ENCODE measurements around the gene SLC11A2. TPM values are rescaled to one million over a fixed set of nuclear protein-coding genes. Genes with fewer than 3 reads are reported as not detected.

The SLC11A2 gene
- total and polyA plus RNA-seq, 2 experiments from 2014 or later = 19.4 to 48.9 TPM

DNA sequence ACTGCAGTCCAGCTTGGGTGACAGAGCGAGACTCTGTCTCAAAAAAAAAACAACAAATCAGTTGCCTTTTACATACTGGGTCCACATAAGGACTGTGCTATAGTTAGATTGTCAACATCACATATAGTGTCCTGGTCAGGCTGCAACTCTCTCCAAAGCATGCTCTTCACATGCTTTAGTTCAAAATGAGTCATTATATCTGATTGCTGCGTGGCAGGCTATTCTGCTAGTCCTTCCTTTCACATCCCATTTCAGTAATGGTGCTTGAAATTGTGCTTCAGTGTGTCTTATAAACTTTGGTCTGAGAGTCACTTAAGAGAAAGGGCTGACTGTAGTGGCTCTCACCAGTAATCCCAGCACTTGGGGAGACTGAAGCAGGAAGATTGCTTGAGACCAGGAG, 28.9 kb upstream of the SLC11A2 start:
- Mint-ChIP-seq H3K4me1 (no peaks in the 10 kb centered on the region), H3K27ac (no peak overlapping the region), H3K9me3 (no peaks in the 10 kb centered on the region), H3K36me3 (ENCODE audit: low read depth) (peaks cover 51% of the 10 kb centered on the region), H3K4me3 (no peak overlapping the region), H3K27me3 (ENCODE audit: insufficient read depth, low read depth, poor library complexity) (peaks cover 8% of the 10 kb centered on the region)
- TF ChIP-seq EZH2phosphoT487 (IDR thresholded peaks at IDR 0.05; ENCODE audit: unreplicated experiment) (no peak), ZNF114 (CRISPR knock-in tag; IDR thresholded peaks at IDR 0.05) (no peak), STAT1 (IDR thresholded peaks at IDR 0.05; ENCODE audit: unreplicated experiment) (no peak), JUNB (IDR thresholded peaks at IDR 0.05; ENCODE audit: unreplicated experiment) (no peak), CREB1 (CRISPR knock-in tag; IDR thresholded peaks at IDR 0.05; ENCODE audit: low read depth) (no peak), EZH2 (IDR thresholded peaks at IDR 0.05; ENCODE audit: low read depth, unreplicated experiment) (no peak)
- TF ChIP-seq, protein P1, sequence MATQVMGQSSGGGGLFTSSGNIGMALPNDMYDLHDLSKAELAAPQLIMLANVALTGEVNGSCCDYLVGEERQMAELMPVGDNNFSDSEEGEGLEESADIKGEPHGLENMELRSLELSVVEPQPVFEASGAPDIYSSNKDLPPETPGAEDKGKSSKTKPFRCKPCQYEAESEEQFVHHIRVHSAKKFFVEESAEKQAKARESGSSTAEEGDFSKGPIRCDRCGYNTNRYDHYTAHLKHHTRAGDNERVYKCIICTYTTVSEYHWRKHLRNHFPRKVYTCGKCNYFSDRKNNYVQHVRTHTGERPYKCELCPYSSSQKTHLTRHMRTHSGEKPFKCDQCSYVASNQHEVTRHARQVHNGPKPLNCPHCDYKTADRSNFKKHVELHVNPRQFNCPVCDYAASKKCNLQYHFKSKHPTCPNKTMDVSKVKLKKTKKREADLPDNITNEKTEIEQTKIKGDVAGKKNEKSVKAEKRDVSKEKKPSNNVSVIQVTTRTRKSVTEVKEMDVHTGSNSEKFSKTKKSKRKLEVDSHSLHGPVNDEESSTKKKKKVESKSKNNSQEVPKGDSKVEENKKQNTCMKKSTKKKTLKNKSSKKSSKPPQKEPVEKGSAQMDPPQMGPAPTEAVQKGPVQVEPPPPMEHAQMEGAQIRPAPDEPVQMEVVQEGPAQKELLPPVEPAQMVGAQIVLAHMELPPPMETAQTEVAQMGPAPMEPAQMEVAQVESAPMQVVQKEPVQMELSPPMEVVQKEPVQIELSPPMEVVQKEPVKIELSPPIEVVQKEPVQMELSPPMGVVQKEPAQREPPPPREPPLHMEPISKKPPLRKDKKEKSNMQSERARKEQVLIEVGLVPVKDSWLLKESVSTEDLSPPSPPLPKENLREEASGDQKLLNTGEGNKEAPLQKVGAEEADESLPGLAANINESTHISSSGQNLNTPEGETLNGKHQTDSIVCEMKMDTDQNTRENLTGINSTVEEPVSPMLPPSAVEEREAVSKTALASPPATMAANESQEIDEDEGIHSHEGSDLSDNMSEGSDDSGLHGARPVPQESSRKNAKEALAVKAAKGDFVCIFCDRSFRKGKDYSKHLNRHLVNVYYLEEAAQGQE (IDR thresholded peaks at IDR 0.05; ENCODE audit: unreplicated experiment) = no peak
- TF ChIP-seq, protein P2, sequence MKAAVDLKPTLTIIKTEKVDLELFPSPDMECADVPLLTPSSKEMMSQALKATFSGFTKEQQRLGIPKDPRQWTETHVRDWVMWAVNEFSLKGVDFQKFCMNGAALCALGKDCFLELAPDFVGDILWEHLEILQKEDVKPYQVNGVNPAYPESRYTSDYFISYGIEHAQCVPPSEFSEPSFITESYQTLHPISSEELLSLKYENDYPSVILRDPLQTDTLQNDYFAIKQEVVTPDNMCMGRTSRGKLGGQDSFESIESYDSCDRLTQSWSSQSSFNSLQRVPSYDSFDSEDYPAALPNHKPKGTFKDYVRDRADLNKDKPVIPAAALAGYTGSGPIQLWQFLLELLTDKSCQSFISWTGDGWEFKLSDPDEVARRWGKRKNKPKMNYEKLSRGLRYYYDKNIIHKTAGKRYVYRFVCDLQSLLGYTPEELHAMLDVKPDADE (IDR thresholded peaks at IDR 0.05) = no peak
- TF ChIP-seq, protein P3, sequence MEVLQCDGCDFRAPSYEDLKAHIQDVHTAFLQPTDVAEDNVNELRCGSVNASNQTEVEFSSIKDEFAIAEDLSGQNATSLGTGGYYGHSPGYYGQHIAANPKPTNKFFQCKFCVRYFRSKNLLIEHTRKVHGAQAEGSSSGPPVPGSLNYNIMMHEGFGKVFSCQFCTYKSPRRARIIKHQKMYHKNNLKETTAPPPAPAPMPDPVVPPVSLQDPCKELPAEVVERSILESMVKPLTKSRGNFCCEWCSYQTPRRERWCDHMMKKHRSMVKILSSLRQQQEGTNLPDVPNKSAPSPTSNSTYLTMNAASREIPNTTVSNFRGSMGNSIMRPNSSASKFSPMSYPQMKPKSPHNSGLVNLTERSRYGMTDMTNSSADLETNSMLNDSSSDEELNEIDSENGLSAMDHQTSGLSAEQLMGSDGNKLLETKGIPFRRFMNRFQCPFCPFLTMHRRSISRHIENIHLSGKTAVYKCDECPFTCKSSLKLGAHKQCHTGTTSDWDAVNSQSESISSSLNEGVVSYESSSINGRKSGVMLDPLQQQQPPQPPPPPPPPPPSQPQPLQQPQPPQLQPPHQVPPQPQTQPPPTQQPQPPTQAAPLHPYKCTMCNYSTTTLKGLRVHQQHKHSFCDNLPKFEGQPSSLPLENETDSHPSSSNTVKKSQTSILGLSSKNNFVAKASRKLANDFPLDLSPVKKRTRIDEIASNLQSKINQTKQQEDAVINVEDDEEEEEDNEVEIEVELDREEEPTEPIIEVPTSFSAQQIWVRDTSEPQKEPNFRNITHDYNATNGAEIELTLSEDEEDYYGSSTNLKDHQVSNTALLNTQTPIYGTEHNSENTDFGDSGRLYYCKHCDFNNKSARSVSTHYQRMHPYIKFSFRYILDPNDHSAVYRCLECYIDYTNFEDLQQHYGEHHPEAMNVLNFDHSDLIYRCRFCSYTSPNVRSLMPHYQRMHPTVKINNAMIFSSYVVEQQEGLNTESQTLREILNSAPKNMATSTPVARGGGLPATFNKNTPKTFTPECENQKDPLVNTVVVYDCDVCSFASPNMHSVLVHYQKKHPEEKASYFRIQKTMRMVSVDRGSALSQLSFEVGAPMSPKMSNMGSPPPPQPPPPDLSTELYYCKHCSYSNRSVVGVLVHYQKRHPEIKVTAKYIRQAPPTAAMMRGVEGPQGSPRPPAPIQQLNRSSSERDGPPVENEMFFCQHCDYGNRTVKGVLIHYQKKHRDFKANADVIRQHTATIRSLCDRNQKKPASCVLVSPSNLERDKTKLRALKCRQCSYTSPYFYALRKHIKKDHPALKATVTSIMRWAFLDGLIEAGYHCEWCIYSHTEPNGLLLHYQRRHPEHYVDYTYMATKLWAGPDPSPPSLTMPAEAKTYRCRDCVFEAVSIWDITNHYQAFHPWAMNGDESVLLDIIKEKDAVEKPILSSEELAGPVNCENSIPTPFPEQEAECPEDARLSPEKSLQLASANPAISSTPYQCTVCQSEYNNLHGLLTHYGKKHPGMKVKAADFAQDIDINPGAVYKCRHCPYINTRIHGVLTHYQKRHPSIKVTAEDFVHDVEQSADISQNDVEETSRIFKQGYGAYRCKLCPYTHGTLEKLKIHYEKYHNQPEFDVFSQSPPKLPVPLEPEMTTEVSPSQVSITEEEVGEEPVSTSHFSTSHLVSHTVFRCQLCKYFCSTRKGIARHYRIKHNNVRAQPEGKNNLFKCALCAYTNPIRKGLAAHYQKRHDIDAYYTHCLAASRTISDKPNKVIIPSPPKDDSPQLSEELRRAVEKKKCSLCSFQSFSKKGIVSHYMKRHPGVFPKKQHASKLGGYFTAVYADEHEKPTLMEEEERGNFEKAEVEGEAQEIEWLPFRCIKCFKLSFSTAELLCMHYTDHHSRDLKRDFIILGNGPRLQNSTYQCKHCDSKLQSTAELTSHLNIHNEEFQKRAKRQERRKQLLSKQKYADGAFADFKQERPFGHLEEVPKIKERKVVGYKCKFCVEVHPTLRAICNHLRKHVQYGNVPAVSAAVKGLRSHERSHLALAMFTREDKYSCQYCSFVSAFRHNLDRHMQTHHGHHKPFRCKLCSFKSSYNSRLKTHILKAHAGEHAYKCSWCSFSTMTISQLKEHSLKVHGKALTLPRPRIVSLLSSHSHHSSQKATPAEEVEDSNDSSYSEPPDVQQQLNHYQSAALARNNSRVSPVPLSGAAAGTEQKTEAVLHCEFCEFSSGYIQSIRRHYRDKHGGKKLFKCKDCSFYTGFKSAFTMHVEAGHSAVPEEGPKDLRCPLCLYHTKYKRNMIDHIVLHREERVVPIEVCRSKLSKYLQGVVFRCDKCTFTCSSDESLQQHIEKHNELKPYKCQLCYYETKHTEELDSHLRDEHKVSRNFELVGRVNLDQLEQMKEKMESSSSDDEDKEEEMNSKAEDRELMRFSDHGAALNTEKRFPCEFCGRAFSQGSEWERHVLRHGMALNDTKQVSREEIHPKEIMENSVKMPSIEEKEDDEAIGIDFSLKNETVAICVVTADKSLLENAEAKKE (CRISPR knock-in tag; IDR thresholded peaks at IDR 0.05) = no peak
- Histone ChIP-seq H3K4me1 (ENCODE audit: insufficient read depth) (no peaks in the 10 kb centered on the region), H2AFZ (no peak overlapping the region), H3K9me2 (ENCODE audit: insufficient read depth) (no peaks in the 10 kb centered on the region), H3K4me3 (no peak overlapping the region), H3F3A (replicated peaks; ENCODE audit: low read depth) (no peaks in the 10 kb centered on the region), H3K27me3 (ENCODE audit: insufficient read depth) (no peaks in the 10 kb centered on the region), H3K36me3 (ENCODE audit: insufficient read depth) (peaks cover 36% of the 10 kb centered on the region), H4K20me1 (replicated peaks; ENCODE audit: insufficient read depth) (no peaks in the 10 kb centered on the region), H3K4me2 (no peak overlapping the region), H3K27ac (ENCODE audit: low read depth) (no peak overlapping the region), H3K79me2 (replicated peaks; ENCODE audit: insufficient read depth) (no peaks in the 10 kb centered on the region)
- no peak for DNase-seq (ENCODE audit: low spot score)
- ATAC-seq = no peak

Data from GM23338 (cell line).